DMS53 treated with DMSO at 0.1 percent for 48 hours (cell line): ENCODE measurements around the gene PIK3AP1.
"Not testable (repeated sequence)": the region's sequence is repeated elsewhere in the genome, so short reads cannot be mapped to it uniquely, and the experiment has no call there.

Source experiments
- DNase-seq: peaks from one replicate; lab custom pipeline; 2025; ENCODE audit not compliant: unreplicated experiment; lab: John Stamatoyannopoulos, UW

The PIK3AP1 gene

GRCh38 chr10:96737307-96737902, 17.1 kb upstream of the PIK3AP1 start:
- not testable (repeated sequence) for DNase-seq

GRCh38 chr10:96724621-96725020, 4.3 kb upstream of the PIK3AP1 start:
- DNase-seq = no peak

- DNase-seq = no peak
Measured at GRCh38 chr10:96721207-96721572, 876 bp upstream of the PIK3AP1 start.

- peak; percentile 26 for DNase-seq
Measured at GRCh38 chr10:96719850-96720421, 378 bp downstream of the PIK3AP1 start.

GRCh38 chr10:96719200-96719599, 1.1 kb downstream of the PIK3AP1 start:
- DNase-seq = peak; percentile 97

- no peak for DNase-seq
Measured at GRCh38 chr10:96718304-96718990, 1.9 kb downstream of the PIK3AP1 start.

- no peak for DNase-seq
Measured at GRCh38 chr10:96716390-96716789, 3.9 kb downstream of the PIK3AP1 start.

GRCh38 chr10:96714746-96715255, 5.5 kb downstream of the PIK3AP1 start:
- no peak for DNase-seq

- DNase-seq = no peak
Measured at GRCh38 chr10:96714031-96714590, 6.2 kb downstream of the PIK3AP1 start.

- no peak for DNase-seq
Measured at GRCh38 chr10:96712662-96713271, 7.5 kb downstream of the PIK3AP1 start.

GRCh38 chr10:96711048-96711728, 9.1 kb downstream of the PIK3AP1 start:
- DNase-seq = no peak

GRCh38 chr10:96709525-96709924, 10.8 kb downstream of the PIK3AP1 start:
- no peak for DNase-seq

- DNase-seq = no peak
Measured at GRCh38 chr10:96708996-96709395, 11.3 kb downstream of the PIK3AP1 start.

GRCh38 chr10:96708456-96708855, 11.9 kb downstream of the PIK3AP1 start:
- DNase-seq = no peak

GRCh38 chr10:96706331-96706853, 13.9 kb downstream of the PIK3AP1 start:
- no peak for DNase-seq

GRCh38 chr10:96705134-96705533, 15.2 kb downstream of the PIK3AP1 start:
- no peak for DNase-seq

GRCh38 chr10:96704563-96704962, 15.8 kb downstream of the PIK3AP1 start:
- DNase-seq = no peak

- DNase-seq = no peak
Measured at GRCh38 chr10:96703358-96703757, 17.0 kb downstream of the PIK3AP1 start.

GRCh38 chr10:96701265-96701664, 19.0 kb downstream of the PIK3AP1 start:
- DNase-seq = no peak

- DNase-seq = no peak
Measured at GRCh38 chr10:96700374-96701099, 19.8 kb downstream of the PIK3AP1 start.
